ENCODE data around the gene CASKIN1.
"Not testable (repeated sequence)": the region's sequence is repeated elsewhere in the genome, so short reads cannot be mapped to it uniquely, and the experiment has no call there.

CASKIN1 gene

GRCh38 chr16:2129890-2130447 lies 66.4 kb downstream of the CASKIN1 start:
- DNase-seq (ENCODE audit: low spot score): not testable (repeated sequence)

GRCh38 chr16:2129251-2129650 lies 67.2 kb downstream of the CASKIN1 start:
- DNase-seq (ENCODE audit: low spot score): not testable (repeated sequence)

GRCh38 chr16:2127630-2128280 lies 68.7 kb downstream of the CASKIN1 start:
- DNase-seq (ENCODE audit: low spot score): not testable (repeated sequence)
